ENCODE results near the gene TRAPPC13. TPM values are rescaled to one million over a fixed set of nuclear protein-coding genes. Genes with fewer than 3 reads are reported as not detected.

The TRAPPC13 gene
- total RNA-seq, 1 experiment from 2014 or later: 28.2 TPM

DNA sequence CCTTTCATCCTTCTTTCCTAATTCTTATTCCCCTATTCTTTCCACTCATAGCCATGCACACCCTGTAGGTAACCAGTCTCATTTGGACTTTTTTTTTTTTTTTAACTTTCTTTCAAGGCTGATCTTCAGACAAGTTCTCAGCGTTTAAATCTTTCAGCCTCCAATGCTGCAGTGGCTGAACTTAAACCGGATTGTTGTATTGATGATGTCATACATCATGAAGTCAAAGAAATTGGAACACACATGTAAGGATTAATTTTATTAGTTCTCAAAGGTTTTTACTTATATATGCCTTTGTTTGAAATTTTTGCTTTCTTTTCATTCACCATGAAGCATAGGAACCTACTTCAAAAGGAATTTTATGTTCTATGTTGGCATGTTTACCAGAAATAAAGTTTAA, 22.1 kb downstream of the TRAPPC13 start:
- H3K27me3 Mint-ChIP-seq (ENCODE audit: unreplicated experiment): no peaks in the 10 kb centered on the region
- H3K9me3 Mint-ChIP-seq (ENCODE audit: low read depth, unreplicated experiment): no peaks in the 10 kb centered on the region
- H3K4me3 Mint-ChIP-seq (ENCODE audit: low read depth, unreplicated experiment): no peak overlapping the region
- intact Hi-C loops (cut with micrococcal nuclease; ENCODE audit: unreplicated experiment): no loop called here
- TF ChIP-seq, protein P1, sequence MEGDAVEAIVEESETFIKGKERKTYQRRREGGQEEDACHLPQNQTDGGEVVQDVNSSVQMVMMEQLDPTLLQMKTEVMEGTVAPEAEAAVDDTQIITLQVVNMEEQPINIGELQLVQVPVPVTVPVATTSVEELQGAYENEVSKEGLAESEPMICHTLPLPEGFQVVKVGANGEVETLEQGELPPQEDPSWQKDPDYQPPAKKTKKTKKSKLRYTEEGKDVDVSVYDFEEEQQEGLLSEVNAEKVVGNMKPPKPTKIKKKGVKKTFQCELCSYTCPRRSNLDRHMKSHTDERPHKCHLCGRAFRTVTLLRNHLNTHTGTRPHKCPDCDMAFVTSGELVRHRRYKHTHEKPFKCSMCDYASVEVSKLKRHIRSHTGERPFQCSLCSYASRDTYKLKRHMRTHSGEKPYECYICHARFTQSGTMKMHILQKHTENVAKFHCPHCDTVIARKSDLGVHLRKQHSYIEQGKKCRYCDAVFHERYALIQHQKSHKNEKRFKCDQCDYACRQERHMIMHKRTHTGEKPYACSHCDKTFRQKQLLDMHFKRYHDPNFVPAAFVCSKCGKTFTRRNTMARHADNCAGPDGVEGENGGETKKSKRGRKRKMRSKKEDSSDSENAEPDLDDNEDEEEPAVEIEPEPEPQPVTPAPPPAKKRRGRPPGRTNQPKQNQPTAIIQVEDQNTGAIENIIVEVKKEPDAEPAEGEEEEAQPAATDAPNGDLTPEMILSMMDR (IDR thresholded peaks at IDR 0.05; ENCODE audit: unreplicated experiment): no peak
- CTCF ChIA-PET: no interaction called here
- H3K36me3 Mint-ChIP-seq (ENCODE audit: insufficient read depth, unreplicated experiment): peaks cover 5% of the 10 kb centered on the region
- DNase-seq: no peak
- no peak overlapping the region for H3K27ac Mint-ChIP-seq (ENCODE audit: unreplicated experiment)
- H3K4me1 Mint-ChIP-seq (ENCODE audit: low read depth, unreplicated experiment): no peaks in the 10 kb centered on the region
- BruUV-seq (replicated peaks): no TSS peak

DNA sequence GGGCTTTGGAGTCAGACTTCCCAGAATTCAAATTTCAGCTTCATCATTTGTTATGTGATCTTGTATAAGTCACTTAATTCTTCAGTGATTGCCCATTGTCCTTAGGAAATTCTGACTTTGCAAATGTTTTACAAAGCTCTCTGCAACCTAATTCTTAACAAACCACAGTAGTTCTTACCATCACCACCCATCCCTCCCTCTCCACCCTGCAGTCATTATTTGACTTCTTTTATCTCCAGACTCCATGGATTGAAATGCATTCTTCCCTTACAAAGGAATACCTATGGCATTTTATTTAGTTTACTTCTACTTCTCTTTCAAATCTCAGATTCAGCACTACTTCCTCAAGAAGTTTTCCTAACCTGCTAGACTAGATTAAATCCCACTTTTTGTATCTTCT, 23.1 kb downstream of the TRAPPC13 start:
- Mint-ChIP-seq H3K4me3 (ENCODE audit: low read depth, unreplicated experiment) (no peak overlapping the region), H3K27ac (ENCODE audit: unreplicated experiment) (no peak overlapping the region), H3K4me1 (ENCODE audit: low read depth, unreplicated experiment) (no peaks in the 10 kb centered on the region), H3K36me3 (ENCODE audit: insufficient read depth, unreplicated experiment) (peaks cover 5% of the 10 kb centered on the region), H3K27me3 (ENCODE audit: unreplicated experiment) (no peaks in the 10 kb centered on the region), H3K9me3 (ENCODE audit: low read depth, unreplicated experiment) (no peaks in the 10 kb centered on the region)
- no peak for DNase-seq
- CTCF ChIA-PET: interaction anchor here (0.6 kb wide), 1 partner anchor 902 kb away, joined by 3 read pairs; no protein-coding TSS in a partner anchor
- TF ChIP-seq, protein P1 (IDR thresholded peaks at IDR 0.05; ENCODE audit: unreplicated experiment): no peak
- no TSS peak for BruUV-seq (replicated peaks)
- intact Hi-C loops (cut with micrococcal nuclease; ENCODE audit: unreplicated experiment): no loop called here

DNA sequence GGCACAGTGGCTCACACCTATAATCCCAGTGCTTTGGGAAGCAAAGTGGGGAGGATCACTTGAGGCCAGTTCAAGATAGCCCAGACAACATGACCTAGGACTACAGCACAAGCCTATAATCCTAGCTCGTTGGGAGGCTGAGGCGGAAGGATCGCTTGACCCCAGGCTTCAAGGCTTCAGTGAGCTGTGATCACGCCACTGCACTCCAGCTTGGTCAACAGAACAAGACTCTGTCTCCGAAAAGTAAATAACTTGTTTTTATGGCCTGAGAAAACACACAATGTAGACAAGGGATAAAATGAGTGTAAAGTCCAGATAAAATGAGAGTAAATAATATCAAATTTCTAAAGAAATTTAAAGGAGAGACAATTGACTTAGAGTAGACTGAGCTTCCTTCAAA, 26.3 kb downstream of the TRAPPC13 start:
- intact Hi-C loops (cut with micrococcal nuclease; ENCODE audit: unreplicated experiment): no loop called here
- DNase-seq: no peak
- no peak overlapping the region for H3K4me3 Mint-ChIP-seq (ENCODE audit: low read depth, unreplicated experiment)
- peaks cover 5% of the 10 kb centered on the region for H3K36me3 Mint-ChIP-seq (ENCODE audit: insufficient read depth, unreplicated experiment)
- H3K27ac Mint-ChIP-seq (ENCODE audit: unreplicated experiment): no peak overlapping the region
- TF ChIP-seq, protein P1 (IDR thresholded peaks at IDR 0.05; ENCODE audit: unreplicated experiment): no peak
- H3K27me3 Mint-ChIP-seq (ENCODE audit: unreplicated experiment): no peaks in the 10 kb centered on the region
- no TSS peak for BruUV-seq (replicated peaks)
- H3K4me1 Mint-ChIP-seq (ENCODE audit: low read depth, unreplicated experiment): no peaks in the 10 kb centered on the region
- CTCF ChIA-PET: no interaction called here
- no peaks in the 10 kb centered on the region for H3K9me3 Mint-ChIP-seq (ENCODE audit: low read depth, unreplicated experiment)

DNA sequence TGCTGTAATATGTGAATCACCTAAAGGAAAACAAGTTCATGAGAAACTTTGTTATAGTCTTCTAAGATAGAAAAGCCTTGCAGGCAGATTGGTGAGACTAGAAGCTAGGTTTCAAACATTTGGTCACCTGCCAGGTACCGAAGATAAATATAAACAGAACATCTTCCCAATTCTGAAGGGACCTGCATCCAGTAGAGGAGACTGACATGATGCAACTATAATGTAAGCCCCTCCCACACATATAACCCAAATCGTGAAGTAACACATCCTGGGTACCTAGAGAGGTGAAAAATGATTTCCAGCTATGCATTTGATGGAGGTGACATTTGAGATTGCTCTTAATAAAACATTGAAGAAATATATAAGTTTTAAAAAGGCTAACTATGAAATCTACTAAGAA, 29.9 kb downstream of the TRAPPC13 start:
- intact Hi-C loops (cut with micrococcal nuclease; ENCODE audit: unreplicated experiment): no loop called here
- TF ChIP-seq, protein P1 (IDR thresholded peaks at IDR 0.05; ENCODE audit: unreplicated experiment): no peak
- CTCF ChIA-PET: no interaction called here
- no peak overlapping the region for H3K27ac Mint-ChIP-seq (ENCODE audit: unreplicated experiment)
- no peaks in the 10 kb centered on the region for H3K9me3 Mint-ChIP-seq (ENCODE audit: low read depth, unreplicated experiment)
- peaks cover 5% of the 10 kb centered on the region for H3K36me3 Mint-ChIP-seq (ENCODE audit: insufficient read depth, unreplicated experiment)
- H3K4me1 Mint-ChIP-seq (ENCODE audit: low read depth, unreplicated experiment): no peaks in the 10 kb centered on the region
- no peaks in the 10 kb centered on the region for H3K27me3 Mint-ChIP-seq (ENCODE audit: unreplicated experiment)
- no peak for DNase-seq
- no peak overlapping the region for H3K4me3 Mint-ChIP-seq (ENCODE audit: low read depth, unreplicated experiment)
- BruUV-seq (replicated peaks): no TSS peak
